Lower leg skin (tissue), 4 donors: Measurements from ENCODE around the gene GAL. TPM values are rescaled to one million over a fixed set of nuclear protein-coding genes. Genes with fewer than 3 reads are reported as not detected.

Experiments used
- DNase-seq, 2 donors: peaks; one replicate each; pipeline ENCODE4 v3.0.0-alpha.2; 2019; ENCODE audit warnings: low spot score in 2 of 2
- H3K4me3 ChIP-seq: fragments of 200-600 bp; sonication (generic); 2 replicates; pipeline ENCODE4 v1.5.1; 2017; ENCODE audit warnings: mild to moderate bottlenecking, low read depth; ENCODE audit not compliant: poor library complexity, severe bottlenecking
- POLR2A ChIP-seq, 2 donors: fragments of 450-650 bp; IDR thresholded peaks; one replicate each; pipeline ENCODE4 v1.6.1; 2016 to 2017; ENCODE audit warnings: antibody characterized with exemption in 2 of 2, mild to moderate bottlenecking in 1 of 2, moderate library complexity in 1 of 2
- WGBS, 2 donors: methylation state at CpG; one replicate each; pipeline ENCODE4 v1.1.5; 2018; 5-methylcytosine and 5-hydroxymethylcytosine counted together
- intact Hi-C: fragments of 100-400 bp; cut with DNase I; formaldehyde crosslinking; loops from one replicate; pipeline ENCODE4 v1.15.0; 2023; ENCODE audit warnings: low total_unique reads
- total RNA-seq, 4 donors: library from RNA; depleted of rRNA; stranded (reverse); fragments of >200 nt; gene quantifications; one replicate each; pipeline ENCODE4 v1.1.0, GENCODE V29; 2016
- TF ChIP-seq, protein P1 (sequence below), 3 donors: fragments of 450-650 bp; IDR thresholded peaks; one replicate each; pipeline ENCODE4 v1.5.1; 2016; ENCODE audit warnings: antibody characterized with exemption in 3 of 3, mild to moderate bottlenecking in 3 of 3, moderate library complexity in 2 of 3

The GAL gene
- total RNA-seq, 4 donors from 2014 or later, result 4.7 to 59.1 (median 20.9) TPM

- no peak overlapping the region for H3K4me3 ChIP-seq
- no peak for DNase-seq
- intact Hi-C loops, result no loop called here
- TF ChIP-seq POLR2A (IDR thresholded peaks at IDR 0.05), result no peak
- TF ChIP-seq, protein P1, sequence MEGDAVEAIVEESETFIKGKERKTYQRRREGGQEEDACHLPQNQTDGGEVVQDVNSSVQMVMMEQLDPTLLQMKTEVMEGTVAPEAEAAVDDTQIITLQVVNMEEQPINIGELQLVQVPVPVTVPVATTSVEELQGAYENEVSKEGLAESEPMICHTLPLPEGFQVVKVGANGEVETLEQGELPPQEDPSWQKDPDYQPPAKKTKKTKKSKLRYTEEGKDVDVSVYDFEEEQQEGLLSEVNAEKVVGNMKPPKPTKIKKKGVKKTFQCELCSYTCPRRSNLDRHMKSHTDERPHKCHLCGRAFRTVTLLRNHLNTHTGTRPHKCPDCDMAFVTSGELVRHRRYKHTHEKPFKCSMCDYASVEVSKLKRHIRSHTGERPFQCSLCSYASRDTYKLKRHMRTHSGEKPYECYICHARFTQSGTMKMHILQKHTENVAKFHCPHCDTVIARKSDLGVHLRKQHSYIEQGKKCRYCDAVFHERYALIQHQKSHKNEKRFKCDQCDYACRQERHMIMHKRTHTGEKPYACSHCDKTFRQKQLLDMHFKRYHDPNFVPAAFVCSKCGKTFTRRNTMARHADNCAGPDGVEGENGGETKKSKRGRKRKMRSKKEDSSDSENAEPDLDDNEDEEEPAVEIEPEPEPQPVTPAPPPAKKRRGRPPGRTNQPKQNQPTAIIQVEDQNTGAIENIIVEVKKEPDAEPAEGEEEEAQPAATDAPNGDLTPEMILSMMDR (IDR thresholded peaks at IDR 0.05), result no peak
- 76 to 78% methylated on average over 14 to 15 of the region's 15 CpGs for WGBS, 2 donors
These were observed 8.6 kb downstream of the GAL start for GRCh38 chr11:68692871-68693483.

GRCh38 chr11:68693484-68693882 lies 9.1 kb downstream of the GAL start:
- 84 to 90% methylated on average over 10 of the region's 10 CpGs for WGBS, 2 donors
- TF ChIP-seq, protein P1 (IDR thresholded peaks at IDR 0.05), result no peak
- no peak for TF ChIP-seq POLR2A (IDR thresholded peaks at IDR 0.05)
- intact Hi-C loops, result no loop called here
- H3K4me3 ChIP-seq, result no peak overlapping the region
- no peak for DNase-seq

GRCh38 chr11:68694431-68695297 lies 10.3 kb downstream of the GAL start:
- H3K4me3 ChIP-seq, result no peak overlapping the region
- no peak for TF ChIP-seq POLR2A (IDR thresholded peaks at IDR 0.05)
- TF ChIP-seq, protein P1 (IDR thresholded peaks at IDR 0.05), result no peak
- intact Hi-C loops, result no loop called here
- 73 to 81% methylated on average over 5 of the region's 5 CpGs for WGBS, 2 donors
- DNase-seq, result no peak

DNA sequence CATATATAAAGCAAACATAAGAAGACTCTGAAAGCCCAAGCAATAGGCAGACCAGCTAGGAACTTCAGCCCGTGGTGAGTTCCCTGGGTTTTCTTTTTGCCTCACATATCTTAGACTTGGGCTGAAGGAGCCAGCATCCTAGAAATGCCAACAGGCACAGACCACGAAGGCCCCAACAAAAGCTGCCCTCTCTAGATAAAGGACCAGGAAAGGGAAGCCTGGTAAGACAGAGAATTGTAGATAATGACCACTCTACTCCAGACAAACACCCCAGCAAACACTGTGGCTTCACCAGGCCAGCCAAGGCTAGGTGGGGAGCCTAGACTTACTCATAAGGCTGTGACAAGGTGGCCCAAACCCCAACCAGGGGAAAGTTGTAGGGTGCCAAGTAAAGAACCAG lies 11.2 kb downstream of the GAL start:
- no peak for DNase-seq
- H3K4me3 ChIP-seq, result no peak overlapping the region
- TF ChIP-seq POLR2A (IDR thresholded peaks at IDR 0.05), result no peak
- TF ChIP-seq, protein P1 (IDR thresholded peaks at IDR 0.05), result no peak
- intact Hi-C loops, result no loop called here
- 63 to 73% methylated on average over 2 of the region's 2 CpGs for WGBS, 2 donors

DNA sequence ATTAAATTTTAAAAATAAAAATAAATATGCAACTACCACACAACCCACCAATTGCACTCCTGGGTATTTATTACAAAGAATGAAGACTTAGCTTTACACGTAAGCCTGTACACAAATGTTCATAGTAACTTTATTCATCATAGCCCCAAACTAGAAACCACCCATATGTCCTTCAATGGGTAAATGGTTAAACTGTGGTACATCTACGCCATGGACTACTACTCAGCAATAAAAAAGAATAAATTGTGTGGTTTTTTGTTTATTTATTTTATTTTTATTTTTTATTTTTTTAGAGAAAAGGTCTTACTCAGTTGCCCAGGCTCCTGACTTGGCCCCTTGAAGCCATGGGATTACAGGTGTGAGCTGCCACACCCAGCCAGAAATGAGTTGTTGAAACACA lies 14.6 kb downstream of the GAL start:
- no peak overlapping the region for H3K4me3 ChIP-seq
- DNase-seq, result peak in 1 of 2 donors; percentile 13
- intact Hi-C loops, result no loop called here
- 94 to 95% methylated on average over 2 of the region's 2 CpGs for WGBS, 2 donors
- TF ChIP-seq, protein P1 (IDR thresholded peaks at IDR 0.05), result no peak
